SKM-1 (cell line): ENCODE measurements around the gene MCC.

Experiments
- DNase-seq: peaks from one replicate; lab custom pipeline; 2025; ENCODE audit not compliant: unreplicated experiment; lab: John Stamatoyannopoulos, UW

MCC gene

GRCh38 chr5:113040672-113041260 is 447.5 kb downstream of the MCC start:
- no peak for DNase-seq

GRCh38 chr5:113039934-113040285 is 448.3 kb downstream of the MCC start:
- DNase-seq, result no peak

- DNase-seq, result no peak
Measured at GRCh38 chr5:113039229-113039933, 448.9 kb downstream of the MCC start.

GRCh38 chr5:113038714-113039113 is 449.5 kb downstream of the MCC start:
- DNase-seq, result no peak

GRCh38 chr5:113038136-113038535 is 450.1 kb downstream of the MCC start:
- DNase-seq, result no peak

GRCh38 chr5:113036826-113037225 is 451.4 kb downstream of the MCC start:
- DNase-seq, result no peak

- DNase-seq, result no peak
Measured at GRCh38 chr5:113036321-113036720, 451.9 kb downstream of the MCC start.

- DNase-seq, result no peak
Measured at GRCh38 chr5:113035096-113035495, 453.2 kb downstream of the MCC start.

- no peak for DNase-seq
Measured at GRCh38 chr5:113034182-113034773, 454.0 kb downstream of the MCC start.

- no peak for DNase-seq
Measured at GRCh38 chr5:113031557-113031956, 456.7 kb downstream of the MCC start.

- no peak for DNase-seq
Measured at GRCh38 chr5:113031104-113031503, 457.1 kb downstream of the MCC start.

GRCh38 chr5:113029614-113030013 is 458.6 kb downstream of the MCC start:
- no peak for DNase-seq

GRCh38 chr5:113027431-113027830 is 460.8 kb downstream of the MCC start:
- DNase-seq, result no peak

GRCh38 chr5:113027015-113027414 is 461.2 kb downstream of the MCC start:
- DNase-seq, result no peak

- no peak for DNase-seq
Measured at GRCh38 chr5:113026211-113026610, 462.0 kb downstream of the MCC start.

- no peak for DNase-seq
Measured at GRCh38 chr5:113025596-113025995, 462.7 kb downstream of the MCC start.

GRCh38 chr5:113024076-113024697 is 464.1 kb downstream of the MCC start:
- DNase-seq, result no peak

GRCh38 chr5:113022661-113023060 is 465.6 kb downstream of the MCC start:
- DNase-seq, result no peak

- DNase-seq, result no peak
Measured at GRCh38 chr5:113020461-113021273, 467.6 kb downstream of the MCC start.

GRCh38 chr5:113017881-113018635 is 470.2 kb downstream of the MCC start:
- no peak for DNase-seq

GRCh38 chr5:113005454-113005853 is 482.8 kb downstream of the MCC start:
- DNase-seq, result no peak
